GM18511 (cell line): Measurements from ENCODE around the gene DDX60.
"Not testable (repeated sequence)": the region's sequence is repeated elsewhere in the genome, so short reads cannot be mapped to it uniquely, and the experiment has no call there.

Source experiments
- ATAC-seq: cut with Tn5 transposase; IDR thresholded peaks from one replicate; pipeline ENCODE4 v1.9.1; 2021; ENCODE audit warnings: mild to moderate bottlenecking, moderate library complexity; ENCODE audit not compliant: unreplicated experiment

Gene DDX60

DNA sequence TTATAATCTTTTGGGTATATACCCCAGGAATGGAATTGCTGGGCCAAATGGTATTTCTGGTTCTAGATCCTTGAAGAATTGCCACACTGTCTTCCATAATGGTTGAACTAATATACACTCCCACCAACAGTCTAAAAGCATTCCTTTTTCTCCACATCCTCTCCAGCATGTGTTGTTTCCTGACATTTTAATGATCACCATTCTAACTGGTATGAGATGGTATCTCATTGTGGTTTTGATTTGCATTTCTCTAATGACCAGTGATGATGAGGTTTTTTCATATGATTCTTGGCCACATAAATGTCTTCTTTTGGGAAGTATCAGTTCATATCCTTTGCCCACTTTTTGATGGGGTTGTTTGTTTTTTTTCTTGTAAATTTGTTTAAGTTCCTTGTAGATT, 105.0 kb downstream of the DDX60 start:
- not testable (repeated sequence) for ATAC-seq

DNA sequence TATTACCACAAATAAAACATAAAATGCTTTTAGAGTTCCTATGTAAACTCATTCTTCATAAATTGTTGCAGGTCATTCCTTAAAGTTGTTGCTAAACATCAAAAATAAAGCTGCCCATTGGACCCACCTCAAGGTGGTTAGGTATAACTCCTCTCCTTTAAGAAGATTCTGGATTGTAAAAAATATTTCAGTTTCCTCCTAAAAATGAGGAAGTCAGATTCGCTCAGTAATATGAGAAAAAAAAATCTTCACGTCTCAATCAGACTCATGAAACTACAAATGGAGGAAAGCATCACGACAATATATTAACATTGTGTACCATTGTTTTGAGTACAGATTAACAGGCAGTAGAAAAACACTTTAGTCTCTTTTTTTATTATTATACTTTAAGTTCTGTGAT, 105.9 kb downstream of the DDX60 start:
- ATAC-seq = no peak

DNA sequence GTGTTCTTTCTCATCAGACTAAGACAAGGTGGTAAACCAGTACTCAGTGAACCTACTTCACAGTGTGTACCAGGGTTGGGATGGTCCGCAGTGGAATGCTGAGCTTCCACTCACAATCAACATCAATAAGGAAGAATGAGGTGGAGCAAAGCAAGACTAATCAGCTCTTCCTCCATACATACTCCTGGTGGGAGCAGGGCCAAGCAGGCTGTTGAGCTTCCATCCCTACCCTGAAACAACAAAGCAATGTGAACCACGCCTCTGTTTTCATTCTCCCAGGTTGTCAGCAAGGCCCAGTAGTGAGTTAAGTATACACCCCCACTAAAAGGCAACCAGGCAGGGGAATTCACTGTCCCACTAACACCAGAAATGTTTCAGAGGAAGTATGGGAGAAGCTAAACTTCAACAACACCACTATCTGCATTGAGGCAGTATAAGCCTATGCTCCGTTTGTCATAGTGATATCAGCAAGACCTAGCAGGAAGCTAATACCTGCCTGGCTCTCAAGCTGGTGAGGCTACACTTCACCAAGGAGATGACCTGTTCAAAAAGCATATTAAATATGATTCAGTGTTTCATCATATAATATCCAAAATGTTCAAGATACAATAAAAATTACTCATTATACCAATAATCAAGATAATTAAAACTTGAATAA, 109.5 kb downstream of the DDX60 start:
- ATAC-seq = no peak

DNA sequence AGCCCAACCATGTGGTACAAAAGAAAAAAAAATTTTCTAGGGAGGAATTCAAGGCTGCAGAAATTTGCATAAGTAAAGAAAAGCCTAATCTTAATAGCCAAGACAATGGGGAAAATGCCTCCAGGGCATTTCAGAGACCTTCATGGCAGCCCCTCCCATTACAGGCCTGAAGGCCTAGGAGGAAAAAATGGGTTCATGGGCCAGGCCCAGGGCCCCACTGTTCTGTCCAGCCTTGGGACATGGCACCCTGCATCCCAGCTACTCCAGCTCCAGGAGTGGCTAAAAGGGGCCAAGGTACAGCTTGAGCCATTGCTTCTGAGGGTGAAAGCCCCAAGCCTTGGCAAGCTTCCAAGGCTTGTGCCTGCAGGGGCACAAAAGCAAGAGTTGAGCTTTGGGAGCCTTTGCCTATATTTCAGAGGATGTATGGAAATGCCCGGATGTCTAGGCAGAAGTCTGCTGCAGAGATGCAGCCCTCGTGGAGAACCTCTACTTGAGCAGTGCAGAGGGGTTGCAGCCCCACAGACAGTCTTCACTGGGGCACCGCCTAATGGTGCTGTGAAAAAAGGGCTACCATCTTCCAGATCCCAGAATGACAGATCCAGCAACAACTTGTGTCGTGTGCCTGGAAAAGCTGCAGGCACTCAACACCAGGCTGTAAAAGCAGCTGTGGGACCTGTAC, 115.2 kb downstream of the DDX60 start:
- ATAC-seq = no peak

DNA sequence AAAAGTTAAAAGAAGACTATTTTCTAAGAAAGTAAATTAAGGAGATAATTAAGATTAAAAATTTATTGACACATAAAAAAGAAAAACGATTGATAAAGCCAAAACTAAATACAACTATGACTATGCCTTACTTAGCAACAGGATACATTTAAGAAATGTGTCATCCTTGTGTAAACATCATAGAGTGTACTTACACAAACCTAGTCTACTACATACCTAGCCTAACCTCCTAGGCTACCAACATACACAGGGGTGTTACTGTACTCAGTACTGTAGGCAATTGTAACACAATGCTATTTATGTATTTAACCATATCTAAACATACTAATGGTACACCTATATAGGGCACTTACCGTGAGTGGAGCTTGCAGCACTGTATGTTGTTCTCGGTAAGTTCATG, 117.9 kb downstream of the DDX60 start:
- no peak for ATAC-seq

DNA sequence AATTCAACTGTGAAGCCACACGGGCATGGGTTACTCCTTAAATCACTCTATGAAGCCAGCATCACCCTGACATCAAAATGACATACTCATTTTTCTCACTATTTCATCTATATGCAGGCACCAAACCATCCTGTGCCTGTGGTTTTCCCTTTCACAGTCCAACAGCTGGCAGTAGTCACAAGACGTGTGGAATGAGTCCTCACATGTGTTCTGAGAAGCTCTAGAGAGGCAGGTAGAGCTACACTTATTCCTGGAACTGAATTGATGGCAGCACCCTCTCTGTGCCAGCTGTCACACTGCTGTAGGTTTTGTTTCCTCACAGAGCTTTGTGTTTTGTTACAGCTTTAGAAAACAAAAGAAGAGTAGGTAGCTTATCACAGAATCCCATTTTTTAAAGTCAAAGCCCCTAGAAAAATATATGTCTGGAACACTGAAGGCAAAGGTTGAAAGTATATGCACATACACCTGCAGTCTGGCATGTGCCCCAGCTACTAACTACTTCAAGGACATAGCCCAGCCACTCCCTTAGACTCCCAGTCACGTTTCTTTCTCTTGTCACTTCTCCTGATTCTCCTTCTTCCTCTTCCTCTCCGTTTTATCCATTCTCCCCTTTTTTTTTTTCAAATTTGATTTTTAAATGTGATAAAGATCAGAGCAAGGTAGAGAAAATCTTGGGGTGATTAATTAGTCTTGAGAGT, 119.1 kb downstream of the DDX60 start:
- ATAC-seq = peak; percentile 76

DNA sequence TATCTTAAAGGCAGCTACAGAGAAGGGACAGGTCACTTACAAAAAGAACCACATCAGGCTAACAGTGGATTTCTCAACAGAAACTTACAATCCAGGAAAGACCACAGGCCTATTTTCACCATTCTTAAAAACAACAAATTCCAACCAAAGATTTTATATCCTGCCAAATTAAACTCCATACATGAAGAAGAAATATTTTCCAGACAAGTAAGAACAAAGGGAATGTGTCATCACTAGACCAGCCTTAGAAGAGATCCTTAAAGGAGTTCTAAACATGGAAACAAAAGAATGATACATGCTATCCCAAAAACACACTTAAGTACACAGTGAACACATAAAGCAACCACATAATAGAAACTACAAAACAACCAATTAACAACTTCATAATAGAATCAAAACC, 120.6 kb downstream of the DDX60 start:
- no peak for ATAC-seq

DNA sequence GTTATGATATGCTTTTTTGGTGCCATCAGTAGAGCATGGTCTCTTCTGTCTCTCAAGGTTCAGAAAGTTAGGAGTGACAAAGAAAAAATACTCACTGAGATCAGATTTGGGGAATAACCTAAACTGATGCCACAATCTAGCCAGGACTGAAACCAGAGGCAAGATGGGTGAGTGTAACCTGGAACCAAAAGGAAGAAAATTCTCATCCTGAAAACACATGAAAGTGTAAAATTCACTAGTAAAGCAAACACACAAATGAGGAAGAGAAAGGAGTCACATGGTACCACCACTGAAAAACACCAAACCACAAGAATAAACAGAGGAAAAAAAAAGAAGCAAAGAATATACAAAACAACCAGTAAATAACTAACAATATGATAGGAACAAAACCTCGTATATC, 129.8 kb downstream of the DDX60 start:
- ATAC-seq = peak; percentile 73

DNA sequence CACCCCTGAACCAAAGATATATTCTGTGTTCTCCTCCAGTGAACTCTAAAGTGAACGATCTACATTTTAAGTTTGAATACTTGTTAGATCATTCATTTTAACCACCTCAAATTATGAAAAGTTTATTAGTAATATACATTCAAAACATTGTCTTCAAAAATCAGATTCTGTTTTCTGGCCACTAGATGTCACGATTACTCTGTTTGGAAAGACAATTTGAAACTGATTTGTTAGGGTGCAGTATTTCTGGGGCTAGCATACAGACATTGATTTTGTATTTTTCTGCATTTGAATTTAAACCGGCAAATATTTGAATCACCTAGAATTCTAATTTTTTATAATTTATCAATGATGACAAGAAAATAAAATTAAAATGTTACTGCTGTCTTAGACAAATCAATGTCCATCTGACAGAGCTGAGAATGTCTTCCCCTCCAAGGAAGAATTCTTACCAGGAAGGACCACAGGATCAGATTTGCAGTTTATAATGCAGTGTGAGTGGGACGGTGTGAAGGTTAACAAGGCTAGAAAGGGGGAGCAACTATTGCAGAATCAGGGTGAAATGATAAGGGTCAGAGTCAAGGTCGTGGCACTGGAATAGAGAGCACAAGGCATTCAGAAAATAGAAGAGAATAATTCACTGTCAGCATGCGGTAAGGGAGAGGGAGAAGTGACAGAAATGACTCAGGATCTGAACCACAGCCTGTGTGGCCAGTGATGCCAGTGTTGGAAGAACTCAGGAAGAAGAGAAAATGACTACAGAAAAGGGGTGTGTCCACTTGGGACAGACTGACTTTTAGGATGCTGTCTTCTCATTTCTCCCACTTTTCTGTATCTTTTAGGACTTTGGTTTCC, 134.6 kb downstream of the DDX60 start:
- no peak for ATAC-seq

DNA sequence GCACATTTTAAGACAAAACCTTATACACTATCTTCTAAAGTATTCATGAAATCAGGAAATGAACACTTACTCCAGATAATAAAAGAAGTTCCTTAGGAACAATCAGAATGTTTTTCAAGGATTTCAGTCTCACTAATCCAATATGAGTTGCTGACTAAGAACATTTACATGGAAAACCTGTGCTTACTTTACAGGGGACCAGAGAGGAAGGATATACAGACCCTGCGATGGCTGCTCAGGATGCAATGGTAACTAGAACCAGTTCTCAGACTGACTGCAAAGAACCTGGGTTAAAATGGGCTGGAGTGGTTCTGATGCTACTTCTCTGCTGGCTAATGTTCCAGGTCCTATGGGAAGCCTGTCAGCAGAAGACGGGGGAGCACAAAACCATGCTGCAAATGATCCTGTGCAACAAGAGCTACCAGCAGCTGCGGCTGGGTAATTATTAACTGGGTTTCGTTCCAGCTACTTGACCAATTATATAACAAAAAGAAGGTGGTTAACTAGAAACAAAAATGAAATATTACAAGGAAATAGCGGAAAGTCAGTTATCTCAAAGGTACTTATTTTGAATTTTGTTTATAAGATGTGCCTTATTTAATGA, 140.9 kb downstream of the DDX60 start:
- ATAC-seq = no peak

DNA sequence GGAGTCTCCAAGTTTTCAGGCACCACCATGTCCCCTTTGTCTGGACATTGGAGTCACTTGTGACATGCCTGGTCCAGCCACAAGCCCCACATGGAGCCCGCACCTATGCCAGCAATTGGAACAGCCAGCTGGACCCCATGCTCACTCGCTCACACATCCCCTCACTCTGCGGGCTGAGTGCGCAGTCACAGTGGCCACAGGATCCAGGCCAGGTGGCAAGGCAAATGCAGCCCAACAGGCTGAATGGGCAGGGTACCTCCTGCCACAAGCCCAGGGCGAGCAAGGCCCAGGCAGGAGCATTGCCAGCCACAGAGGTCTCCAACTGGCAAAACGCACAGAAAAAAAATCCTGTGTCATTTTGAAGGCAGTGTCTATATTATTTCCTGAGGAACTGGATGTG, 144.2 kb downstream of the DDX60 start:
- no peak for ATAC-seq

DNA sequence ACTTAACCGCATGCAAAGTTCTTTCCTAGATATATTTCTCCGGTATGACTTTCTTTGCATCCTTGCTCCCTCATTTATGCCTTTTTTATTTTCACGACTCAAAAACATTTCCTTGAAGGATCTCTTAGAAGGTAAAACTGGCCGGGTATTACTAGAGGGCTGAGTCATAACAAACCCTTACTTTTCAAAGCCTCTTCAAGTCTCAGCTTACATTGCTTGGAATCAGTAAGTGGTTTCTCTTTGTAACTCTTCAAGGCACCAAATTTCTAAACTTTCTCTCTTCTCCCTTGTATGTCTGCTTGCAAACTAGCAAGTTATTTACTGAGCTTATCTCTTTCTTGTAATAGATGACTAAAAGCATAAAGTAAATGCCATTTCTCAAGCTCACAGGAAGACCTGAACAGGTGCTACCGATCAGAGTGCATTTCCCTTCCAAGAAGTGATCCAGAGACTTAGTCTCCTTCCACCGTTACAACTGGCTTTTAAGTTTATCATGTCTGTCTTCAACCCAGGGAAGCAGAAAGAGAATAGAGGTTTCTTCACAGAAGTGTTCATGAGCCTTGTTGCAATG, 150.8 kb downstream of the DDX60 start:
- no peak for ATAC-seq
